HG02678 (cell line): ENCODE data around the gene PHF21A.
A peak's percentile ranks its signal among the peaks of the same experiment; 100 is the strongest.
"Not testable (repeated sequence)": the region's sequence is repeated elsewhere in the genome, so short reads cannot be mapped to it uniquely, and the experiment has no call there.

ENCODE experiments used
- ATAC-seq: cut with Tn5 transposase; IDR thresholded peaks from one replicate; pipeline ENCODE4 v1.9.1; 2021; ENCODE audit warnings: mild to moderate bottlenecking, moderate library complexity; ENCODE audit not compliant: unreplicated experiment

PHF21A gene

DNA sequence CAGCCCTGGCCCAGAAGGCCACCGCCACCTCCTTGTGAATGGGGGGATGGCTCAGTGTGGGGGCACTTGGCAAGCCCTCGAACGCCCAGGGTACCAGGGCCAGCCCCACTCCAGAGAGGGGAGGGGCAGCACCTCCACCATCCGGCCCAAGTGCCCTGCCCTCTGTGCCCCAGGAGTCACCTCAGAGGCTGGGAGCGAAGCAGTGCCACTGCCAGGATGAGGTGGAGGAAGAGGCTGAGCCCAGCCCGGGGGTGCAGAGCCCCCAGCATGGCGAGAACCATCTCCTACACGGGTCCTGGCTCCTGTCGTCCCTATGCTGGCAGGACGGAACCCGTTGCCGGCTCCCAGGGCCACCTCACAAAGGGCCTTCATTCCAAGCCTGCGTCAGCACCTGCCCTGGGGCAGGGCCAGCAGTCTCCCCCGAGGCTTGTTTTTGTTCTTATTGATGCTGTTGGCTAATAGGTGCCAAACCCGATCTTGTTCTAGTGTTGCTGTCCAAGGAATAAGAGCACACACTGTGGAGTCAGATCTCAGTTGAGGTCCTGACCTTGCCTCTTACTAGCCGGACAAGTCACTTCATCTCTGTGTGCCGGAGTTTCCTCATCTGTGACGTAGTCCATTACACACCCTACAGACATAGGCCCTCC lies 214.2 kb downstream of the PHF21A start, which contains the start of gene FREY1:
TSS of gene FREY1 (minus strand) at position 307 of the 647 bp plus-strand sequence. CDS start at position 281, 26 bp downstream.
- no peak for ATAC-seq

DNA sequence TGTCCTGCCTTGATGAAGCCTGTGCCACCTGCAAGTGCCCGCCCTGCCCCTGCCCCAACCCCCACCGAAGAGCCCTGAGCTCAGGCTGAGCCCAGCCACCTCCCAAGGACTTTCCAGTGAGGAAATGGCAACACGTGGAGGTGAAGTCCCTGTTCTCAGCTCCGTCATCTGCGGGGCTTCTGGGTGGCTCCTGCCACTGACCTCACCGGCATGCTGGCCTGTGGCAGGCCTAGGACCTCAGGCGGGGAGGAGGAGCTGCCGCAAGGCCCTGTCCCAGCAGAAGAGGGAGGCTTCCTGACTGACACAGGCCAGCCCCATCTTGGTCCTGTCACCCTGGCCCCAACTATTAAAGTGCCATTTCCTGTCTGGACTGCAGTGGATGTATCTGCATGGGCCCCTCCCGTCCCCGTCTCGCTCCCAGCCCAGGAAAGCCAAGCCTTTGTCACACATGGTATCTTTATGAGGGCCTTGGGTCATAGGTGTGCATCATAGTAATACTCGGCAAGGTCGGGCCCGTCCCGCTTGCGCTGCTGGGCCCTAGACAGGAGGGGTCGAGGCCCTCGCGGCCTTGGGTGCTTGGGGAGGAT lies 215.1 kb downstream of the PHF21A start:
- no peak for ATAC-seq

DNA sequence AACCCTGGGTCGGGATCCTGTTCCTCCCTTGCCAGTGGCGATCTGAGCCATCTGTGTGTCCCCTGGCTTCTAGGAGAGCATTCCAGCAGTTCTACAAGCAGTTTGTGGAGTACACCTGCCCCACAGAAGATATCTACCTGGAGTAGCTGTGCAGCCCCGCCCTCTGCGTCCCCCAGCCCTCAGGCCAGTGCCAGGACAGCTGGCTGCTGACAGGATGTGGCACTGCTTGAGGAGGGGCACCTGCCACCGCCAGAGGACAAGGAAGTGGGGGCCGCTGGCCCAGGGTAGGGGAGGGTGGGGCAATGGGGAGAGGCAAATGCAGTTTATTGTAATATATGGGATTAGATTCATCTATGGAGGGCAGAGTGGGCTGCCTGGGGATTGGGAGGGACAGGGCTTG lies 215.7 kb downstream of the PHF21A start:
- not testable (repeated sequence) for ATAC-seq

DNA sequence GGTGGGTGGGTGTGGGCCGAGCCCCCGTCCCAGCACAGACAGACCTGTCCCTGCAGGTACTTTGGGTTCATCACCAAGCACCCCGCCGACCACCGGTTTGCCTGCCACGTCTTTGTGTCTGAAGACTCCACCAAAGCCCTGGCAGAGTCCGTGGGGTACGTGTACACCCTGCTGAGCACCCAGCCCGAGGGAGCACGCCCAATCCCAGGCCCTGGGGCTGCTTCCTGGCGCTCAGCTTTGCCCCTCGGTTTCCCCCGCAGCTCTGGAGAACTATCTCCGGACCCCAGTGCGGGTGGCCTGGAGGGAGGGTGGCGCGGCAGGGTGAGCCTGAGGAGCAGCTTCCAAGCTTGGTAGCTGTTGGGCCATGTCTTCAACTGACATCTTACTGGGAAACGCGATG lies 216.2 kb downstream of the PHF21A start:
- ATAC-seq, result no peak

DNA sequence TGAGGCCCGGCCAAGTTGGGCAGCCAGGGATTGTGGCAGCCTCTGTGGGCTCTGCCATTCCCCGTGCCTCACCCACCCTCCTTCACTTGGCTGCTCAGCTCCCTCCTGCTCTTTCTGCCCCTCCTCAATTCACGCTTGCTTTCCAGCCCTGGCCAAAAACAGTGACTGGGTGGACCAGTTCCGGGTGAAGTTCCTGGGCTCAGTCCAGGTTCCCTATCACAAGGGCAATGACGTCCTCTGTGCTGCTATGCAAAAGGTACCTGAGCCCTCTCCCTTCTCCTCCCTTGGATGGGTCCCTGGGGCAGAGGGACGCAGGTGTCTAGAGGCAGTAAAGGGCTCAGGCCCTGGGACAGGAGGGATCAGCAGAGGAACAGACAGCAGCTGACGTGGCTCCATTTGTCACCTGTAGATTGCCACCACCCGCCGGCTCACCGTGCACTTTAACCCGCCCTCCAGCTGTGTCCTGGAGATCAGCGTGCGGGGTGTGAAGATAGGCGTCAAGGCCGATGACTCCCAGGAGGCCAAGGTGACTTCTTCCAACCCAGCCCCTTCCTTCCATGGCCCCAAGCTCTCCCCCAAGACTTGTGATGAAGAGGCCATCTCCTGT lies 216.8 kb downstream of the PHF21A start:
- ATAC-seq, result no peak

DNA sequence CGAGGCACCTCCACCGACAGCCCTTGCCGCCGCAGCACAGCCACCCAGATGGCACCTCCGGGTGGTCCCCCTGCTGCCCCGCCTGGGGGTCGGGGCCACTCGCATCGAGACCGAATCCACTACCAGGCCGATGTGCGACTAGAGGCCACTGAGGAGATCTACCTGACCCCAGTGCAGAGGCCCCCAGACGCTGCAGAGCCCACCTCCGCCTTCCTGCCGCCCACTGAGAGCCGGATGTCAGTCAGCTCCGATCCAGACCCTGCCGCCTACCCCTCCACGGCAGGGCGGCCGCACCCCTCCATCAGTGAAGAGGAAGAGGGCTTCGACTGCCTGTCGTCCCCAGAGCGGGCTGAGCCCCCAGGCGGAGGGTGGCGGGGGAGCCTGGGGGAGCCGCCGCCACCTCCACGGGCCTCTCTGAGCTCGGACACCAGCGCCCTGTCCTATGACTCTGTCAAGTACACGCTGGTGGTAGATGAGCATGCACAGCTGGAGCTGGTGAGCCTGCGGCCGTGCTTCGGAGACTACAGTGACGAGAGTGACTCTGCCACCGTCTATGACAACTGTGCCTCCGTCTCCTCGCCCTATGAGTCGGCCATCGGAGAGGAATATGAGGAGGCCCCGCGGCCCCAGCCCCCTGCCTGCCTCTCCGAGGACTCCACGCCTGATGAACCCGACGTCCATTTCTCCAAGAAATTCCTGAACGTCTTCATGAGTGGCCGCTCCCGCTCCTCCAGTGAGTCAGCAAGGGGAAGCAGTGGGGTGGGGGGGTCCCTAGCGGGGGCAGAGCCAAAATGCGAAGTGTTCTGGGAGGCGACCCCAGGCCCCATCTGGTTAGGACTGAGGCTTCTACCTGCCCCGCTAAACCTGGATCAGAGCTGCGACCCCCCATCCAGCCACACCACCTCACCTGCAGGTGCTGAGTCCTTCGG lies 218.5 kb downstream of the PHF21A start:
- ATAC-seq, result no peak

DNA sequence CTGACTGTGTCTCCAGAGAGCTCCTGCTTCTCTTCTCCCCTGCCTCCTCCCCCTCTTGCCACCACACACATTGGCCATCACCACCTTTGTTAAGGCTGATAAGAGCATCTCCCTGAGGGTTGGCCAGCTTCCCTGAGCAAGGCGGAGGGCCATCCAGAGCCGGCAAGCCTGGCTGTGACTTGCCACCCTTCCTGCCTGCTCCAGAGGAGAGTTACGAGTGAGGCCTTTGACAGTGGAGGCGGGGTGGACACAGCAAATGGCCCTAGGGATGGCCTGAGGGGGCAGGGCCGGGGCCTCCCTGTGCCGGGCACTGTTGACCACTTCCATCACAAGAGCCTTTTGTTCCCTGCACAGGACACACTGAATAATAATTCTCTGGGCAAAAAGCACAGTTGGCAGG lies 219.6 kb downstream of the PHF21A start:
- no peak for ATAC-seq

DNA sequence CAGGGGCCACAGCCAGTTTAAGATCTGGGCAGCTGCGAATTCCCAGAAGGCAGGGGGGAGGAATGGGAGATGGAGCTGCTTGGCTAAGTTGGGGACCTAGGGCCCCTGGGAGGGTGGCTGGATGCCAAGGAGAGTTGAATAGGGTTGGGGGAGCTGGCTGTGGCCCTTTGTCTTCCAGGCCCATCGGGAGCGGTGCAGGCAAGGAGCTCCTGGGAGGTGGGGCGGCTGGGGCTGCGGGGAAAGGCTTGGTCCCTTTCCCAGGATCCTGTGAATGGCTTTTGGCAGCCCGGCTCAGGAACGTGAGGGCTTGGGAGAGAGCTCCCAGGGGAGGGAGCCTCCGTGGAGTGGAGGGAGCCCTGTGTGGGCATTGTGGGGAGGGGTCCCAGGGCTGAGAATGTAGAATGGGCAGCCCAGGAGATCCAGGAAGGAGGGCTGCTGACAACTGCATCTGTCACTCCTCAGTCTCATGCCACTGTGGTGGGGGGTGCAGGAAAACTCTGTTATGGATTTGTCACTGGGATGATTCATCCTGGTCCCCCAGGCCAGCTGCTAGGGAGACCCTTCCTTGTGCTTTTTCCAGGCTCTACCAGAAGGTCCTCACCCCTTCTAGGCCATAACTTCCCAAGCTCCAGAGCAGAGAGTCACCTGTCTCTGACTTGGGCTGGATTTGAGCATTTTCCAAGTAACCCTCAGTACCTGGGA lies 220.2 kb downstream of the PHF21A start:
- no peak for ATAC-seq

DNA sequence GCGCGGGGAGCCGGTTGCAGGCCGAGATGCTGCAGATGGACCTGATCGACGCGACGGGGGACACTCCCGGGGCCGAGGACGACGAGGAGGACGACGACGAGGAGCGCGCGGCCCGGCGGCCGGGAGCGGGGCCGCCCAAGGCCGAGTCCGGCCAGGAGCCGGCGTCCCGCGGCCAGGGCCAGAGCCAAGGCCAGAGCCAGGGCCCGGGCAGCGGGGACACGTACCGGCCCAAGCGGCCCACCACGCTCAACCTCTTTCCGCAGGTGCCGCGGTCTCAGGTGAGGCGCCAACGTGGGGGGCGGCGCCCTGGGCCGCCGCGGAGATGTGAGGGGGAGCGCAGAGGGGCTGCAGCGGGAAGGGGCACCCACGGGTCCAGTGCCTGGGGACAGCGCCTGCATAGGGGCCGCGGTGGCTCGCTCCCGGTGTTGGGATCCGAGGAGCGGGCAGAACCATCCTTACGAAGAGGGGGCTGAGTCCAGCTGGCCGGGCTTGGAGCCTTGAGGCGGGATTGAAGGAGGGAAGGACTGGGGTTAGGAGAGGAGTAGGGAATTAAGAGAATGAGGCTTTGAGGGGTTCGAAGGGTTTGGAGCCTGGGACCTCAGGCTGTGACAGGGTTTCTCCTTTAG lies 221.0 kb downstream of the PHF21A start:
- ATAC-seq, result not testable (repeated sequence)

DNA sequence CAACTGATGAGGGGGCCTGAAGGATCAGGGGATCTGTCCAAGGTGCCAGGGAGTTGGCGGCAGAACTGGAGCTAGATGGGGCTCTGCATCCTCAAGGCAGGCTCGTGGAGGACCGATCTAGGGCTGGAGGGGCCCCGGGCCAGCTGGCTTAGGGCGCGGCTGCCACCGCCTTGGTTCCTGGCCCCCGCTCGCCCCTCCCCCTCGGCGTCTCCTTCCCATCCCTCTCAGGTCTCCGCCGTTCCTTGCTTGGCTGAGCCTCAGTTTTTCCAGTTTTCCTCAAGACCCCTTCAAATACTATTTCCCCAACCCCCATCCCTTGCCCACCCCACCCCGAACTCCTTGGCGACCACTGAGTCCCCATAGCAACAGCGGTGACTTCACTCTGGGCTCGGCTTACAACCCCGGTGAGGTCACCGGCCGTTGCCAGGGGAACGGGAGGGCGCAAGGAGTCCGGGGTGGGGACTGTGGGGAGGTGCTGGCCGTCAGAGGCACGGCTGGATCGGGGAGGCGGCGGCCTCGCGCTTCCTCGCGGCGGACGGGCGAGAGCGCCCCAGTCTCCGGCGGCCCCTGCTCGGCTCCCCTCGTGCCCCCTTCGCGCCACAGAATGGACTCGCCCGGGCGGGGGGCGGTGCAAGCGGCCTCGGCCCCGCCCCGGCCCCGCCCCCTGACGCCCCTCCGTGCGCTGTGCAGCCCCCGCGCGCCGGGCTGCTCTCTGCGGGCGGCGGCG lies 221.6 kb downstream of the PHF21A start:
- ATAC-seq, result peak; percentile 70

DNA sequence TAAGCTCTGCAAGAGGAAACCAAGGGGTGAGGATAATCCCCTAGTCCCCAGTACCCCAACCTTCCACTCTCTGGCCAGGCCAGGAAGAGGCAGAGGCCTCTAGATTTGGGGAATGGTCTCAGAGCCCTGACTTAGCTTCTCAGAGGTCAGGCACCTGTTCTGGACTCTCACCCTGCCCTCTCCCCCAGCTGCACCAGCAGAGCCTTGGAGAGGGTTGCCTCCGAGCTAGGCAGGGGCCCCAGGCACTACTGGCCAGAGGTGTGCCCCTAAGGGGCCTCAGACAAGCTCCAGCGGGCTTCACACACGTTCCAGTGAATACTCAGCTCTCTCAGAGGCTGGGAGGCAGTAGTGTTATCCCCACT lies 222.2 kb downstream of the PHF21A start:
- ATAC-seq, result no peak

DNA sequence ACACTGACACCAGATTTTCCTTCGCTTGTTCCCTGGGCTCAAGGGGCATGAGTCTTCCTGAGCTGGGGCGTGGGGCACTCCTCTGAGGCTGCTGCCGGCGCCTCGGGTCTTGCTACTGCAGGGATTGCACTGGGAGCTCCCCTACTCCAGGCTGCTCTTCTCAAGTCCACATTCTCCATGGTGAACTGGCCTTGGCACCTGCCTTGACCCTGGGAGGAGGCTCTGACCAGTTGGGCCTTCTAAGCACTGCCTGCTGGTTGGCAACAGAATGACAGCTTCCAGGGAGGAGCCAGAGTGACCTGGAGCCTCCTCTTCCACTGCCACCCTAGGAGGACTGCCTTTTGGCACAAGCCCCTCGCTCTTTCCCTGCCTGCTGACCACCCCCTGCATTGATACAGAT lies 223.7 kb downstream of the PHF21A start:
- ATAC-seq, result no peak

DNA sequence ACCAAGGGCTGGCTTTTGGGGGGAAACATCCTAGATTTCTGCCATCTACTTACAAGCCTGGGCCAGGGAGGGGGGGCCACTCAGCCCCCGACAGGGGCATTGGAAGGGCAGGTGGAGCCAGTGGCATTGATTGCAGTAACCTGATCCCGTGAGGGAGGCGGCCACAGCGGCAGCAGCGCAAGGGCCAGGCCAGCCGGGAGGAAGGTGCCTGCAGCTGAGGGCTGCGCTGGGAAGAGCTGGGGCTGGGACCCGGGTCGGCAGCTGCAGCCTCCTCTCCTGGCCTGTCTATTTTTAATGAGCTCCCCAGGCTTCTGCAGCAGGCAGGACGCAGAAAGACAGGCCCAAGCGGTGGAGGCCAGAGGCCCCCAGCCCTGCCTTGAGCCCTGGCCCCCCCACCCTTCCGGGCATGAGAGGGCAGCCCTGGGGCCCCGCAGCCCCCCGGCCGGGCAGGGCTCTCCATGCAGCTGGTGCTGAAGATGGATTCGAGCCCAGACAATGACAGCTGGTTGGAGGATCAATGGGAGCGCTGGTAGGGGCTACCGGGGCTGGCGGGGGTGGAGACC lies 224.8 kb downstream of the PHF21A start:
- no peak for ATAC-seq

DNA sequence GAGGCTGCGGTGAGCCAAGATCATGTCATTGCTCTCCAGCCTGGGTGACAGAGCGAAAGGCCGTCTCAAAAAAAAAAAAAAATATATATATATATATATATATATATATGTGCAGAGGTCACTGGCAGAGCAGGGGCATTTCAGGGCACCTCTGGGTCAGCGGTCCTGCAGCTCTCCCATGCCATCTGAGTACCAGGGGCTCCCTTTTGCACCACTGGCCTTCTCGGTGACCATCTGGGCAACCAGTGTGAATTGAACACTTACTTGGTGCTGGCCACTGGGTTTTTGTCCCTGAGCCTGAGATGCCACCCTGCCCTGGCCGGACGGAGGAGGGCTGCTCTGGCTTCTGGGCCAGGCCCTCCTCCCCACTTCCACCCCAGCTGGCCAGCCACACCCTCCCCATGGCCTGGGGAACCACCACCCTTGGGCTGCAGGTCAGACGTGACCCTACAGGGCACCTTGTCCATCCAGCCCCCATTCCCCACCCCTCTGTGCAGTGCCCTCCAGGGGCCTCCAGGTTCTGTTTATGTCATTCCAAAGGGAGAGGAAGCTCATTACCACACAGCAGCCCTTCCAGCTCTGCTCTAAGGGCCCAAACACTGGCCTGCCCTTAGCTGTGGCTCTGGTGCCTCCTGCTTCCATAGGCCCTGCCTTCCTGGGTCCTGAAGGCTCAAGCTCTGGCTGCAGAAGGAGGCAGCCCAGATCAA lies 225.5 kb downstream of the PHF21A start:
- no peak for ATAC-seq

DNA sequence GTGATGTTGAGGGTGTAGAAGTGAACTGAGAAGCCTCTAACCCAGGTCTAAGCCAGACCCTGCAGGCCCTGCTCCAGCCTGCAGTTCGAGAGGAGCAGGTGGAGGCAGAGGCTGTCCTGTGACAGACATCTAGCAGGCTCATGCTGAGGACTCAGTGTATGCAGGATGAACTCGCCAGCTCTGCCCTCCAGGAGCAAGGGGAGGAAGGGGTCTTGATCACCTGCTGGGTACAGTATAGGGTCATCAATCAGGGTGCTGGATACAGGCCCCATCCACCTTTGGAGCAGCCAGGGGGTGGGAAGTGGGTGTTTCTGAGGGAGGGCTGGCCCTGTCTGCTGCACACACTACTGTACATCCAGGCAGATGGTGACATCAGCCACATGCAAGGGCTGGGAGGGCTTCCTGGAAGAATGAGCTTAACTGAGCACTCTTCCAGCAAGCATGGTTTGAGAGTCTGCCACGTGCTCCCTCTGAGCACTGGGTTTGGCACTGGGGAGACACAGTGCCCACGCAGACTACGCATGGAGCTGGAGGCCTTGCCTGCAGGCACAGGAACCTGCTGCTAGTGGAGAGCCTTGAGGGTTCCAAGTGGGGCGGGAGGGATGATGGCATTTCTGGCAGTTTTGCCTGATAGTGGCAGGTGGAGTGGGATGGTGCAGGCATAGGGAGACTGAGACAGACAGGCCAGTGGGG lies 226.6 kb downstream of the PHF21A start:
- ATAC-seq, result no peak

DNA sequence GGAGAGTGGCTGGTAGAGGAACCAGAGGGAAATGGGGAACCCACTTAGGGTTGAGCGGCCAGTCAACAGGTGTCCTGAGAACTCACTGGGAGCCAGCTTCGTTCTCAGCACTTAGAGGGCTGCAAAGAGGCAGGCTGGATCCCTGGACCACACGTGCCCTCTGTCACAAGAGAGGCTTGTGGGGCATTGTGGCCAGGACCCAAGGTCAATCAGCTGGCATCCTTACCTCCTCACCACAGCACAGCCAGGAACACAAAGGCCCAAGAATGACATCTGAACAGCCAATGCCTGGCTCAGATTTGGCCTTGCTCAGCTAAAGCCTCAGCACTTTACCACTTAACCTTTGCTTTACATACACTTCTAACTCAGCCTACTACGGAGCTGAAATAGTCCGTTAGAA lies 228.4 kb downstream of the PHF21A start:
- no peak for ATAC-seq

DNA sequence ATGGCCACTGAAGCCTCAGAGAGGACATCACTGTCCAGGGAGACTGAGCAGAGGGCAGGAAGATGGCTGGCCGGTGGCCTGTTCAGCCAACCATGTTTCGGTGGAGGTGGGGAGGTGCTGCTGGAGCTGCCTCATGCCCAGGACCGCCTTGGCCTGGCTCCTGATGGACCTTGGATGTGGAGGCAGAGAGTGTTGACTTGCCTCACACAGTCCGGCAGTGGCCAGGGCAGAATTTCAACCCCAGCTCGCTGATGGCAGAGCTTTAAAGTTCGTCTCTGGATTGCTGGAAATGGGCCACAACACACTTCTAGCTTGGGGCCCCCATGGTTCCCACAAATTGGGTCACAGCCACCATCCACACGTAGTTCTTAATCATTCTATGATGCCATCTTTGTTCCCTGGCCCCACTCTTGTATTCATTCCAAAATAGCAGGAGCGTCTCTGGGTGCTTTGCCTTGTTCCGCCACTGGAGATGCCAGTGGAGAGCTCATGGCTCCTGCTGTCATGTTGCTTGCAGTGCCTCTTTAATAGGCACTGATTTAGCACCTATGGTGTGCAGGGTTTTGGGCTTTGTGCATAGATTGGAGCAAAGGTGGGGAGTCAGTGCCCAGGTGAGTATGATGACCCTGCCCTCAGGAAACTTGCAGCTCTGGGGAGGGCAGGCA lies 230.2 kb downstream of the PHF21A start:
- no peak for ATAC-seq

DNA sequence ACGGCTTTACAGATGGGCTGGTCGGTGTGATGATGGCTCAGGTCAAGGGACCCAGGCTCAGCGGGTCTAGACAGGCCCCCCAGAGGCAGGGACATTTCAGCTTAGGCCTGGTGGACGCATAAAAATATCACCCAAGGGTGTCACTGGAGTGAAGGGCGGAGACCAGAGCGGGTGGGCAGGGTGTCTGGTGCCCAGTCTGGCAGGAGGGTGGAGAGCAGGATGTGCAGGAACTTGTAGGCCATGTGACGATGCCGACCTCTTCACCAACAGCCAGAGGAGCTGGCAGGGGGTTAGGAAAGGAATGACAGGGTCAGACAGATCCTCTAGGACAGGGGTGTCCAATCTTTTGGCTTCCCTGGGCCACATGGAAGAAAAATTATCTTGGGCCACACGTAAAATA lies 231.3 kb downstream of the PHF21A start:
- ATAC-seq, result no peak
